KOPT-K1 (cell line): Measurements from ENCODE around the gene EMSY.

Experiments used
- H3K27ac ChIP-seq: fragments of 200-600 bp; sonication (generic); 2 replicates; pipeline ENCODE4 v1.5.1; 2016; ENCODE audit warnings: antibody characterized with exemption, mild to moderate bottlenecking, low read depth, low read length; ENCODE audit not compliant: poor library complexity, severe bottlenecking
- H3K36me3 ChIP-seq: fragments of 200-600 bp; sonication (generic); 2 replicates; pipeline ENCODE4 v1.5.1; 2017; ENCODE audit warnings: antibody characterized with exemption, mild to moderate bottlenecking, low read length, moderate library complexity; ENCODE audit not compliant: insufficient read depth
- H3K9me3 ChIP-seq: fragments of 200-600 bp; sonication (generic); 2 replicates; pipeline ENCODE4 v1.5.1; 2017; ENCODE audit warnings: antibody characterized with exemption, low read length, mild to moderate bottlenecking; ENCODE audit not compliant: insufficient read depth, poor library complexity, severe bottlenecking

The EMSY gene

GRCh38 chr11:76493040-76493439 is 48.2 kb downstream of the EMSY start:
- no peak overlapping the region for H3K27ac ChIP-seq
- H3K9me3 ChIP-seq: no peaks in the 10 kb centered on the region
- peaks cover 80% of the 10 kb centered on the region for H3K36me3 ChIP-seq

GRCh38 chr11:76493626-76494539 is 49.1 kb downstream of the EMSY start:
- no peak overlapping the region for H3K27ac ChIP-seq
- H3K9me3 ChIP-seq: no peaks in the 10 kb centered on the region
- peaks cover 88% of the 10 kb centered on the region for H3K36me3 ChIP-seq

GRCh38 chr11:76495019-76495418 is 50.2 kb downstream of the EMSY start:
- Histone ChIP-seq H3K9me3 (no peaks in the 10 kb centered on the region), H3K36me3 (peaks cover 88% of the 10 kb centered on the region), H3K27ac (no peak overlapping the region)

GRCh38 chr11:76496174-76496573 is 51.4 kb downstream of the EMSY start:
- Histone ChIP-seq H3K36me3 (peaks cover 92% of the 10 kb centered on the region), H3K27ac (no peak overlapping the region), H3K9me3 (peaks cover 10% of the 10 kb centered on the region)

GRCh38 chr11:76501526-76502202 is 56.8 kb downstream of the EMSY start:
- Histone ChIP-seq H3K9me3 (peaks cover 21% of the 10 kb centered on the region), H3K36me3 (peaks cover 53% of the 10 kb centered on the region), H3K27ac (no peak overlapping the region)

- H3K9me3 ChIP-seq: peaks cover 4% of the 10 kb centered on the region
- H3K27ac ChIP-seq: no peak overlapping the region
Observed at GRCh38 chr11:76506833-76507232, 62.0 kb downstream of the EMSY start.

GRCh38 chr11:76510060-76511047 is 65.5 kb downstream of the EMSY start:
- H3K9me3 ChIP-seq: no peaks in the 10 kb centered on the region
- no peak overlapping the region for H3K27ac ChIP-seq
- H3K36me3 ChIP-seq: peaks cover 26% of the 10 kb centered on the region

More at GRCh38 chr11:76506833-76507232, 62.0 kb downstream of the EMSY start:
- peaks cover 14% of the 10 kb centered on the region for H3K36me3 ChIP-seq

GRCh38 chr11:76512851-76513653 is 68.2 kb downstream of the EMSY start:
- Histone ChIP-seq H3K27ac (no peak overlapping the region), H3K9me3 (no peaks in the 10 kb centered on the region), H3K36me3 (peaks cover 39% of the 10 kb centered on the region)

GRCh38 chr11:76513654-76514034 is 68.8 kb downstream of the EMSY start:
- no peak overlapping the region for H3K27ac ChIP-seq
- H3K9me3 ChIP-seq: no peaks in the 10 kb centered on the region
- H3K36me3 ChIP-seq: peaks cover 43% of the 10 kb centered on the region

- peaks cover 54% of the 10 kb centered on the region for H3K36me3 ChIP-seq
- no peak overlapping the region for H3K27ac ChIP-seq
- H3K9me3 ChIP-seq: no peaks in the 10 kb centered on the region
Observed at GRCh38 chr11:76515494-76515893, 70.7 kb downstream of the EMSY start.

GRCh38 chr11:76523147-76523546 is 78.3 kb downstream of the EMSY start:
- H3K36me3 ChIP-seq: peaks cover 76% of the 10 kb centered on the region
- no peak overlapping the region for H3K27ac ChIP-seq
- H3K9me3 ChIP-seq: no peaks in the 10 kb centered on the region

- no peaks in the 10 kb centered on the region for H3K9me3 ChIP-seq
- H3K27ac ChIP-seq: no peak overlapping the region
- H3K36me3 ChIP-seq: peaks cover 79% of the 10 kb centered on the region
Observed at GRCh38 chr11:76523786-76524436, 79.1 kb downstream of the EMSY start.

GRCh38 chr11:76524461-76524860 is 79.6 kb downstream of the EMSY start:
- H3K36me3 ChIP-seq: peaks cover 79% of the 10 kb centered on the region
- no peaks in the 10 kb centered on the region for H3K9me3 ChIP-seq
- H3K27ac ChIP-seq: no peak overlapping the region

- Histone ChIP-seq H3K36me3 (peaks cover 80% of the 10 kb centered on the region), H3K9me3 (no peaks in the 10 kb centered on the region), H3K27ac (no peak overlapping the region)
Observed at GRCh38 chr11:76524919-76525318, 80.1 kb downstream of the EMSY start.
